ENCODE measurements around the gene GABBR2. TPM values are rescaled to one million over a fixed set of nuclear protein-coding genes. Genes with fewer than 3 reads are reported as not detected.

The GABBR2 gene
- total RNA-seq, 4 donors from 2014 or later, result 0.17 to 0.26 TPM; not detected in 2

DNA sequence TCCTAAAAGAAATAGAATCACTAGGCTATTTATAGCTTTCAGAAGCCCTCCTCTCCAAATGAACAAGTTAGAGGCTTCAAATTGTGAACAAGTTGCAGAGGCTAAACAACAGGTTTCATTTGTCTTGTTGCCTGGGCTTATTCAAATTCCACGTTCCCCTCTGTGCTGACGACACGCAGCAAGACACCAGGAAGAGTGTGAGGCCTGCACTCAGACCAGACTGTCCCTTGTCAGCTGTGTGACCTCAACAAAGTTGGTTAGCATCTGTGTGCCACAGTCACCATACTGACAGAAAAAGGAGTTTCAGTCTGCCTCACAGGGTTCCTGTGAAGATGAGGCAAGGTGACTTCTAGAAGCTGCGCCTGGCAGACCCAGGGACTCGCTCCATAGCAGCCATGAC is 22.1 kb upstream of the GABBR2 start:
- Histone ChIP-seq H3K4me1 (no peaks in the 10 kb centered on the region), H3K27me3 (no peaks in the 10 kb centered on the region), H3K4me3 (no peak overlapping the region), H3K27ac (replicated peaks in 1 of 4) (no peak overlapping the region), H3K36me3 (peaks cover 3 to 37% (median 26%) of the 10 kb centered on the region in 4 donors), H3K9me3 (no peaks in the 10 kb centered on the region)
- DNase-seq (ENCODE audit: extremely low spot score), result no peak
- TF ChIP-seq POLR2AphosphoS5 (IDR thresholded peaks at IDR 0.05) (no peak), POLR2A (IDR thresholded peaks at IDR 0.05; ENCODE audit: low read depth) (no peak), EP300 (IDR thresholded peaks at IDR 0.05) (no peak)
- TF ChIP-seq, protein P1, sequence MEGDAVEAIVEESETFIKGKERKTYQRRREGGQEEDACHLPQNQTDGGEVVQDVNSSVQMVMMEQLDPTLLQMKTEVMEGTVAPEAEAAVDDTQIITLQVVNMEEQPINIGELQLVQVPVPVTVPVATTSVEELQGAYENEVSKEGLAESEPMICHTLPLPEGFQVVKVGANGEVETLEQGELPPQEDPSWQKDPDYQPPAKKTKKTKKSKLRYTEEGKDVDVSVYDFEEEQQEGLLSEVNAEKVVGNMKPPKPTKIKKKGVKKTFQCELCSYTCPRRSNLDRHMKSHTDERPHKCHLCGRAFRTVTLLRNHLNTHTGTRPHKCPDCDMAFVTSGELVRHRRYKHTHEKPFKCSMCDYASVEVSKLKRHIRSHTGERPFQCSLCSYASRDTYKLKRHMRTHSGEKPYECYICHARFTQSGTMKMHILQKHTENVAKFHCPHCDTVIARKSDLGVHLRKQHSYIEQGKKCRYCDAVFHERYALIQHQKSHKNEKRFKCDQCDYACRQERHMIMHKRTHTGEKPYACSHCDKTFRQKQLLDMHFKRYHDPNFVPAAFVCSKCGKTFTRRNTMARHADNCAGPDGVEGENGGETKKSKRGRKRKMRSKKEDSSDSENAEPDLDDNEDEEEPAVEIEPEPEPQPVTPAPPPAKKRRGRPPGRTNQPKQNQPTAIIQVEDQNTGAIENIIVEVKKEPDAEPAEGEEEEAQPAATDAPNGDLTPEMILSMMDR (IDR thresholded peaks at IDR 0.05), result no peak
- intact Hi-C loops (cut with DNase I), result no loop called here
- 71% methylated on average over 5 of the region's 5 CpGs for WGBS

DNA sequence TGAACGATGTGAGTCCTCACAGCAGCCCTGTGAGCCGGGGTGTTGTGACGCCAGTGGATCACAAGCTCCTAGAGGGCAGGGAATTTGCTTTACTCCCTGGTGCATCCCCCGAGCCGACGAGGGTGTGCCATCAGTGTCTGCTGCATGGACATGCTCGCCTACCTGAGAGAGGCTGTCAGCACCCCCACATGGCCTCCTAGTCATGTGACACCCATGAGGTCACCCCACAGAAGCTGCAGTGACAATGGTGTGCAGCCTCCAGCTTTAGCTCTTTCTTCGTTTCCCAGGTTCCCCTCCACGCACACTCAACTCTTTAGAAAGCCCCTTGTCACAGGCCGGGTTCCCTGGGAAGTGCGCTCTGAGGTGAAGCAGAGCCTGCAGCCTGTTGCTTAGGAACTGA is 19.8 kb upstream of the GABBR2 start:
- 89% methylated on average over 8 of the region's 11 CpGs for WGBS
- DNase-seq (ENCODE audit: extremely low spot score), result no peak

DNA sequence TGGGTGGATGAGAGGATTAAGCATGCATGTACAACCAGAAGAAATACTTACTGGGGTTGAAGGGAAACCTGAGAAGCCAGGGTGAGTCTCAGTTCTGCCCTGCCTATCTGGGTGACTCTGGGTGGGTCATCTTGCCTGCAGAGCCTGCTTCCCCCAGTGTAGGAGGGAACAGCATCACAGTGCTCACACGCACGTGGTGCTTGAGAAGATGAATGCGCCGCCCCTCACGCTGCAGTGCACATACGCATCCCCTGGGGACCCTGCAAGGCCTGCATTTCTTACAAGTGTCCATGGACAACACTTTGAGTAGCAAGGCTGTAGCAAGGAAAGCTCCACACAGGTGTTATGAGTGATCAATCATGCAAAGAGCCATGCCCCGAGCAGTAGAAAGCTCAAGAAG is 18.7 kb upstream of the GABBR2 start:
- H3K4me3 ChIP-seq, result no peak overlapping the region
- intact Hi-C loops (cut with DNase I), result no loop called here
- H3K27me3 ChIP-seq, result peaks cover 0 to 32% (median 2%) of the 10 kb centered on the region in 4 donors
- no peaks in the 10 kb centered on the region for H3K4me1 ChIP-seq
- peaks cover 0 to 14% (median 4%) of the 10 kb centered on the region in 4 donors for H3K9me3 ChIP-seq
- no peak overlapping the region for H3K27ac ChIP-seq (replicated peaks in 1 of 4)
- DNase-seq (ENCODE audit: extremely low spot score), result no peak
- WGBS, result 48% methylated on average over 6 of the region's 7 CpGs
- peaks cover 0 to 8% (median 4%) of the 10 kb centered on the region in 4 donors for H3K36me3 ChIP-seq
- TF ChIP-seq EP300 (IDR thresholded peaks at IDR 0.05) (no peak), POLR2AphosphoS5 (IDR thresholded peaks at IDR 0.05) (no peak), POLR2A (IDR thresholded peaks at IDR 0.05; ENCODE audit: low read depth) (no peak)
- TF ChIP-seq, protein P1 (IDR thresholded peaks at IDR 0.05), result no peak

More for the DNA sequence above, 19.8 kb upstream of the GABBR2 start:
- H3K9me3 ChIP-seq, result peaks cover 0 to 10% (median 3%) of the 10 kb centered on the region in 4 donors
- peaks cover 0 to 22% (median 0%) of the 10 kb centered on the region in 4 donors for H3K27me3 ChIP-seq
- intact Hi-C loops (cut with DNase I), result no loop called here
- H3K4me1 ChIP-seq, result no peaks in the 10 kb centered on the region
- H3K4me3 ChIP-seq, result no peak overlapping the region
- TF ChIP-seq POLR2AphosphoS5 (IDR thresholded peaks at IDR 0.05) (no peak), POLR2A (IDR thresholded peaks at IDR 0.05; ENCODE audit: low read depth) (no peak), EP300 (IDR thresholded peaks at IDR 0.05) (no peak)
- TF ChIP-seq, protein P1 (IDR thresholded peaks at IDR 0.05), result no peak
- H3K27ac ChIP-seq (replicated peaks in 1 of 4), result no peak overlapping the region
- peaks cover 0 to 13% (median 6%) of the 10 kb centered on the region in 4 donors for H3K36me3 ChIP-seq

DNA sequence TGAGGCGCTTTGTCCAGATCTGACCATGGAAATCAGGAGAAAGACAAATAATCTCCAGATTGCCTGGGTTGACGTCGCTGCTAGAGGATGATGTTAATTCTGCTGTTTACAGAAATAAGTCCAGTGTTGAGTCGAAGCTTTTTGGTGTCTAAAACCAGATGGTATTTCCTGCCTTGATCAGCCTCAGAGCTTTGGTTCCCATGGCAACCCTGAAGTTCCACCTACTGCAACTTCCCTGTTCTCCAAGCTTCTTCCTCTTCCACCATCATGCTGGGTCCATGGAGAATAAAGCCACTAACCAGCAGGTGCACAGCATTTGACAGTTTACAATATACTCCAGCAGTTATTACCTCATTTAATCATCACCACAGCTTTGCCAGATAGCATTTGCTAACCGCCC is 18.0 kb upstream of the GABBR2 start:
- no peak overlapping the region for H3K27ac ChIP-seq (replicated peaks in 1 of 4)
- WGBS, result 29% methylated on average over 5 of the region's 5 CpGs
- H3K4me1 ChIP-seq, result no peaks in the 10 kb centered on the region
- H3K27me3 ChIP-seq, result peaks cover 0 to 39% (median 2%) of the 10 kb centered on the region in 4 donors
- H3K36me3 ChIP-seq, result peaks cover 0 to 1% (median under 1%) of the 10 kb centered on the region in 4 donors
- DNase-seq (ENCODE audit: extremely low spot score), result no peak
- peaks cover 0 to 14% (median 4%) of the 10 kb centered on the region in 4 donors for H3K9me3 ChIP-seq
- H3K4me3 ChIP-seq, result no peak overlapping the region
- intact Hi-C loops (cut with DNase I), result no loop called here
- TF ChIP-seq, protein P1 (IDR thresholded peaks at IDR 0.05), result no peak
- TF ChIP-seq EP300 (IDR thresholded peaks at IDR 0.05), result no peak
